SK-N-SH (cell line): Measurements from ENCODE around the gene DCXR.

Source experiments
- EP300 ChIP-seq, 2 experiments: IDR thresholded peaks; 2 replicates each; pipeline versions ENCODE4 v1.4.0 to v1.6.1; 2012; ENCODE audit warnings: borderline replicate concordance in 1 of 2, low read depth in 1 of 2, low read length in 1 of 2
- JUND ChIP-seq: IDR thresholded peaks from 2 replicates; pipeline ENCODE4 v1.4.0; 2012
- RAD21 ChIP-seq: IDR thresholded peaks from 2 replicates; pipeline ENCODE4 v1.6.1; 2012; ENCODE audit warnings: mild to moderate bottlenecking, low read length
- TF ChIP-seq, protein P1 (sequence below): fragments of 200-600 bp; sonication (generic); IDR thresholded peaks from 2 replicates; pipeline ENCODE4 v1.6.1; 2017; ENCODE audit warnings: antibody characterized with exemption, mild to moderate bottlenecking, moderate library complexity

- TF ChIP-seq RAD21 (no peak), JUND (no peak), EP300 (IDR thresholded peaks at IDR 0.05; ENCODE audit: borderline replicate concordance in 1 of 2, low read depth in 1 of 2, low read length in 1 of 2) (no peak)
- TF ChIP-seq, protein P1, sequence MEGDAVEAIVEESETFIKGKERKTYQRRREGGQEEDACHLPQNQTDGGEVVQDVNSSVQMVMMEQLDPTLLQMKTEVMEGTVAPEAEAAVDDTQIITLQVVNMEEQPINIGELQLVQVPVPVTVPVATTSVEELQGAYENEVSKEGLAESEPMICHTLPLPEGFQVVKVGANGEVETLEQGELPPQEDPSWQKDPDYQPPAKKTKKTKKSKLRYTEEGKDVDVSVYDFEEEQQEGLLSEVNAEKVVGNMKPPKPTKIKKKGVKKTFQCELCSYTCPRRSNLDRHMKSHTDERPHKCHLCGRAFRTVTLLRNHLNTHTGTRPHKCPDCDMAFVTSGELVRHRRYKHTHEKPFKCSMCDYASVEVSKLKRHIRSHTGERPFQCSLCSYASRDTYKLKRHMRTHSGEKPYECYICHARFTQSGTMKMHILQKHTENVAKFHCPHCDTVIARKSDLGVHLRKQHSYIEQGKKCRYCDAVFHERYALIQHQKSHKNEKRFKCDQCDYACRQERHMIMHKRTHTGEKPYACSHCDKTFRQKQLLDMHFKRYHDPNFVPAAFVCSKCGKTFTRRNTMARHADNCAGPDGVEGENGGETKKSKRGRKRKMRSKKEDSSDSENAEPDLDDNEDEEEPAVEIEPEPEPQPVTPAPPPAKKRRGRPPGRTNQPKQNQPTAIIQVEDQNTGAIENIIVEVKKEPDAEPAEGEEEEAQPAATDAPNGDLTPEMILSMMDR: no peak
Measured at GRCh38 chr17:82070611-82071010, 33.1 kb upstream of the DCXR start.
